GM19351 (cell line): ENCODE data around the gene PTPRQ.
A peak's percentile ranks its signal among the peaks of the same experiment; 100 is the strongest.

Source experiments
- ATAC-seq: cut with Tn5 transposase; IDR thresholded peaks from one replicate; pipeline ENCODE4 v1.9.1; 2021; ENCODE audit warnings: mild to moderate bottlenecking, moderate library complexity; ENCODE audit not compliant: unreplicated experiment

PTPRQ gene

GRCh38 chr12:80698256-80698655 lies 254.2 kb downstream of the PTPRQ start:
- ATAC-seq, result no peak

DNA sequence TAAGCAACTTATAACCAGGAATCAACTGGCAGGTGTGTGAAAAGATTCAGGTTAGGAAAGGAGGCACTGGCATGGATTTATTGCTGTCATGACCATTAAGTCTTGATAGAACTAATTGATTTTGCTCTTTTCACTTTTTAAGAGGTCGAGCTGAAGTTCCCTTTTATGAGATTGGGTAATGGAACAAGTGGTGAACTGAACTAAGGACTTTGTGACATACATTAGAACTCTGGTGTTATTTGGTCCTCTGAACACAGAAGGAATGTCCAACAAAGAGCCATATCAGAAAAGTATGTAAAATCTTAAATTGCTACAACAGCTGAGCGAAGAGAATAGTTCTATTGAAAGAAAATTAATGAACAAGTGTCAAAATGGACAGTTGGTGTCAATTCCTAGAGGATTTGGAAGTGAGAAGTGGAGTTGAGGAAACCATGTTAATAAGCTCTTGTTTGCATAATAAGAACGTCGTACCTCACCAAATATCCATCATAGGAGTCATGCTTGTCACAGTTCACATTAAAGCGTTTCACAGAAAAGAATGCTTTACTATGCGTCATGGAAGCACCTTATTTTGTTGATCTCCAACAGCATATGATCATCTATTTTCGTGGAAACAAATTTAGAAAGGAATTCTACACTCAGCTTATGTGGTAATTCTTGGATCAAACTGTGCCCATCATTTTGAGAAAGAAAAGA lies 255.0 kb downstream of the PTPRQ start:
- ATAC-seq, result no peak

DNA sequence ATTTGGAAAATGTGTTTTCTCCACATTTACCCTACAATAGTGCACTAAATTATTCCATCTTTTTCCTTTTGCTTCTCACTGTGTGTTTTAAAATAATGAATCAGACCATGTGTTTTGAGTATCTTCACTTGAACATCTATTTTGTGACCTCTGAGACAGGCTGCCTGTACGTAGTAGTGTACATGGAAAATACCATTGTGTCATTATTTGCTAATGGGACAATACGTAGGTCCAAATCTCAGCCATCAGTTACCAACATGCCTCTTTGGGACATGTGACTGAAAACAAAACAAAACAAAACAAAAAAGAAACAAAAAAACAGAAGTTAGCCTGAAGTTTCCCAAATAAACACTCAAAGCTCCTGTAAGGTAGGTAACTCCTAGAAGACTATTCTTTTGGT lies 256.3 kb downstream of the PTPRQ start:
- no peak for ATAC-seq

DNA sequence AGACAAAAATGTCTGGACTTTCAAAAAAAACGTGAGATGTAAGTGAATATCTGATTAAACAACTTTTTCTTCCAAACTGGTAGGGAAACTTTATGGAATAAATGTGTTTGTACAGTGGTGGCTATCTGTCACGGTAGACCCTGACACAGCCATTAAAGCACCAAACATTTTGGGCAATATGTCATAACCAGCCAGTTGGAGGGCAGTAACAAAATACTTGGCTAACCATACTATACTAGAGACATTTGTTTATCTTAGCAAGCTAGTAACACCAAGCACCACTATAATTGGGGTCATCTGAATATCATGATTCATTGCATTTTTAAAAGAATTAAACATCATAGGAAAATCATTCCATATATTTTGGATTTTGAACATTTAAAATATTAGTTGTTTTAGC lies 257.4 kb downstream of the PTPRQ start:
- no peak for ATAC-seq

DNA sequence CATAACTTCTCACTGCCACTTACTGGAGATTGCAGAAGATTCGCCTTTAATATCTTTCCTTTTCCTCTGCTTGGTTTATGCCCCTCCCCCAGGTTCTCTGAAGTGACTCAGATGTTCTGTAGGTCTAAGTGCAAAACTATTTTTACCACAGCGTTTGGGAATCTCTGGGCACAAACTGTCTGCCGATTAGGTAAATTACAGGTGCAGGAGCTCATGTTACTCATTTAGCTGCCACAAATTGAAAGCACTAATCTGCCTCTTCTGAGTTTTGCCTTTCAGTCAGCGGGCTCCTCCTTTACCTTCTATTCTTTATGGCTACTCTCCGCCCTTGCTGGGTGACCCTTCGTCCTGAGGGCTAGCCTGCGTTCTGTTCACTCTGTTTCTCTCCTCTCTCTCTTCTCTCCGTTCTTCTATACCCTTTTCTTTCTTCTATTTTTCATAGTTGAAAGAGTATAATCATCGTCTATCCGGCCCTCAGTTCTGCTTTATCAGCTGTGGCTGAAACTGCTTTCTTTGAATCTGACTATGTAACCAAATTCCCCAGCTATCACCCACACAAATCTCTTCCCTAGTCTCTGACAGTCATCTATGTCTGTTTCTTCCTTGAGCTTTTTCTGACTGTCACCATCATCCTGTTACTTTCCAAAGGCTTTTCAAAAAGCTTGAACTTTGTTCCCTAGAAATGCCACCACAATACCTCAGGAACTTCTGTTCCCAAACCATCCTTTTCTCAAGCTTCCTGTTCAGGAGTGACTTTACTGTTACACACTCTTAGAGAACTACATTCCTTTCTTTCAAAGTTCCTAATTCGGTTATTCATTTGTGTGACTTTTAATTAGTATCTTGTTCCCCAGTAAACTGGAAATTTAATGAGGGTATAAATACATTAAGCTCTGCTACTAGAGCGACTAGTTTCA lies 259.1 kb downstream of the PTPRQ start:
- ATAC-seq, result peak; percentile 84

- ATAC-seq, result no peak
These were observed 260.4 kb downstream of the PTPRQ start for GRCh38 chr12:80704420-80704819.

- no peak for ATAC-seq
These were observed 263.2 kb downstream of the PTPRQ start, which contains the start of gene MYF6 for GRCh38 chr12:80707126-80707829. TSS of gene MYF6 (plus strand) at chr12:80707634. CDS start at chr12:80707720, 86 bp downstream.

- ATAC-seq, result no peak
These were observed 263.8 kb downstream of the PTPRQ start for GRCh38 chr12:80707830-80708258.

- no peak for ATAC-seq
These were observed 264.4 kb downstream of the PTPRQ start for GRCh38 chr12:80708259-80708974.

DNA sequence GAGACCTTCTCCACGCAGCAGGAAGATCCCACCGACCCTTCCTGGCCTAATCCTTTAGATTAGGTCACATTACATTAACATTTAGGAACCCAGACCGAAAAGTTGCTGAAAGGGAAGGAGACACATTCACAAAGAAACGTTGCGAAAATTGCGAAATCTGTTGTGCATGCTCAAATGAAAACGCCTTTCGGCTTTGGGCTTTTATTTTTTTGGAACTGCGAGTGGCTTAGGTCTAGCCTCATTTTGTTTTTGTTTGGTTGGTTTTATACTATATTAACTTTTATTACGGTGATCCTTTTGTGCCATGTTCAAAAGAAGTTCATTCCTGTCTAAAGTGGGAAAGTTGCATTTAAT lies 264.9 kb downstream of the PTPRQ start:
- ATAC-seq, result no peak

DNA sequence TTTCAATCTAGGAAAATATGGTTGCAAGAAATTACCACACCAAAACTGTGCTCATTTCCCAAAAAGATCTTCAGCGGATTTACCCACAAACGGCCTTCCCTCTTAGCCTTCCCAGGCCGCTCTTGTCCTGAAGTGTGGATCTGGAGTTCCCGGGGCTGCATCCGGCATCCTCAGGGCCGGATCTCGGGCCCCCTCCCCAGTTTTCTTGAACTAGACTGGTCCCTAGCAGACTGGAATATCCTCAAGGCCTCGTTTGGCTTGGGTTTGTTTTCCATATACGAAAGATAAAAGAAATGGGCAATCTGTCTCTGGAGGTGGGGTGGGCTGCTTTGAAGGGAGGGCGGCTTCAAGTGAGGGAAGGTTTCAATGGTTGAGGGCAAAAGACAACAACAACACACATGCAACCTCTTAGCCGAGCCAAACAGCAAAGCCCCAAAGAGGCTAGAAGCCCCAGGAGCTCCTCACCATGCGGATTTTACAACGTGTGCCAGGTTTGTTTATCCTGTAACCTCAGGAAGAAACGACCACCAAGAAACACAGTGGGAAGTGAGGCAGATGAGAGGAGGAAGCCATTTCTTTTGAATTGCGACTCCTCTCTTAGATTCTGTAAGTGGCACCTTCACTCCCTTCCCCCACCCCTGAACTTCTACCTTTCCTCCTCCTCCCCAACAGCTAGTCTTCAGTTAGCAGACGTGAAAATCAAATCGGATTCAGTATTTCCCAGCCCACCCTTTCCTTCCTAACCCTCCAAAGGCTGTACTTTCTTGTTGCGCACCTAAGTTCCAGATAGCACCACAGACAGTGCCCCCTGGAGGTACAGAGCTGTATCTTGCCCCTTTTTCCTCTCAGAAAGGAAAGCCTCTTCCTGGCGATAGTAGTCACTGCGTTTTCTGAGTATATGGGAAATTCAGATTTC lies 266.0 kb downstream of the PTPRQ start:
- peak; percentile 54 for ATAC-seq

DNA sequence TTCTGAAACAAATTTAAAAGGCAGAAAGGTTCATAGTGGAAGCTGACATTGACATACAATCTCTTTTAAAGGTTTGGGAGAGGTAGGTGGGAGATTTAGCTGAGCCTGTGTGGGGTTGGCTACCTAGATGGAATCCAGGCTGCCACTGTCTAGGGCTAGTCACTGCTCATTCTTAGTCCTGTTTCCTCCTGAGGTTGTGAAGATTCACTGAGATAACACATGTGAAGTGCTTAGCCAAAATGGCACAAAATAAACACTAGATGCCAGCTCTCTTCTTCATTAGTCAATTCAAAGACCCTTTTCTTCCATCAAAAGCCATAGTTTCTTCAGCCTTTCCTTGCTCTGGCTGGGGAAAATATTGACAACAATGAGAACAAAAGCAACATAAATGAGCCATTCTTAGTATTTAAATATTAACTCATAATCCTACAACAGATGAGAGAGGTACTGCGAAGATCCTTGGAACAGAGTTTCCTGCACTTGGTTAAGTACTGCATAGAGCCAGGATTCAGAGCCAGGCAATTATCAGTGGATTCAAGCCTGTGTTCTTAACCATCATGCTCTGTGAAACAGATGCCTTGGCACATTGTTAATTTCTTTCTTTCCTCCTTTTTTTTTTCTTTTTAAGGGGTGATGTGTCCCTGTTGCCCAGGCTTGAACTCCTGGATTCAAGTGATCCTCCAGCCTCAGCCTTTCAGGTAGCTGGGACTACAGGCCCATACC lies 266.9 kb downstream of the PTPRQ start:
- peak; percentile 20 for ATAC-seq

DNA sequence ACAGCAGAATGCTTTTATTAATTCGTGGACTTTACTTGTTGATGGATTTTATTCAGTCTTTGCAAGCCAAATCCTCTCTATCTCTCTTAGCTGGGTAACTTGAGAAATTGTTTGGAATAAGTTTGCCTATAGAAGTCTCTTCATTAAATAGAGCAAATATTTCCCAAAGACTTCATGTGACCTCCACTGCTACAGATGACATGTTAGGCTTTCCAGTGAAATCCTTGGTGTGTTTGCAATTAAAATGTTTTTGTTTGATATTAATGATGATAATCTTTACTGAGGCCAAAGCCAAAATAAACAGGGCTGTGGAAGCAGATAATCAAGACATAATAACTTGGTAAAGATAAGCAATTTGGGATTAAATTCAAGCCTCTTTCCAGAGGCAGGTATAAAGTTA lies 267.8 kb downstream of the PTPRQ start:
- no peak for ATAC-seq

DNA sequence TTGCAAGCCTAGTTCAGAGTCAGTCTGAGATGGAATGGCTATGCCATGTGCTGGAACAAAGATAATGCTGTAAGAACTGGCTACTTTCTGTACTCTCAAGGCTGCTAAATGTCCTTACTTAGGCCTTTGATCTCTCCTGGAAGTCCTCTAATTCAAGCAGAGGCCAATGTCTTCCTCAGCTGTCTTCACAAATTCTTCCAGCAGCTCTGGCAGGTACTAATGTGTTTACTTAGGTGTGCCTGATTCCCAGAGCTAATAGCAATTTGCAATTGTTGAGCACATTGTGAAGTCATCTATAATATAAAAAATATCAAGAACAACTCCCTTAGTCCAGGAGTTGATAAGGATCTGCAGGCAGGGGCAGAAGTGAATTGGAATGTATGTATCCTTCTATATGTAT lies 268.8 kb downstream of the PTPRQ start:
- no peak for ATAC-seq

DNA sequence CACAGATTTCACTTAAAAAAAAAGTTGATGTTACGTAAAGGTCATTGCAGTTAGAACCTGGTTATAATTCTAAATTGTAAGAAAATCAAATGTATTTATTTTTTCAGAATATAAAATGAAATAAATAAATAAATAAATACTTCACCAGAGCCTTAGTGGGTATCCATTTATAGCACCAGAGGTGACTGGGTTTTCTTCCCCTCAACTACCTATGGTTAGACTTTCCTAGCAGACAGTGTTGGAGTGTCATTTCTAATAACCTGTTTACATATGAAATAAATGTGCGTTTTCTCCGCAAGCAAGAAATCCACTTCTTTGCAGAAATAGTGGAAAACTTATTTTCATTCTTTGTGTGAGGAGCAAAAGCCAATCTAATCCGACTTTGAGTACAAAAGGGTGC lies 269.4 kb downstream of the PTPRQ start:
- no peak for ATAC-seq

- ATAC-seq, result no peak
These were observed 270.0 kb downstream of the PTPRQ start for GRCh38 chr12:80714055-80714454.

DNA sequence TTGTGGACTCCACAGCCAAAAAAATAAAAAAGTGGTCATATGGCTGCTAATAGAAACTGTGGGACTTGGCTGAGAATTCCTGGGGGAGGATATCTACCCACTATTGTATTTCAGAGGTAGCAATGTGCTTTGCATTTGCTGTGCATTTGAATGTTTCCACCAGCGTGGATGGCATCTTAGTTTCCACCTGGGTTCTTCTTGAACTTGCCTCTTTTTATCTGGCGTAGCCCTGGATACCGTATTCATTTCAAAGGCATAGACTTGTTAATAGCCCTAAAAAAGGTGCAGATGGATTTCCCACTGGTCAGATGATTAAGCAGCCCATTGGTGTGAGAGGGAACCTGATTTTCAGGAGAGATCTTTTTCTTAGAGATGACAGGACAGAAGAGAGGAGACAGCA lies 270.8 kb downstream of the PTPRQ start:
- no peak for ATAC-seq

GRCh38 chr12:80715713-80716249 lies 271.7 kb downstream of the PTPRQ start:
- ATAC-seq, result no peak
